HG03025 (cell line): ENCODE data around the gene ZC3H18.

Experiments
- ATAC-seq: cut with Tn5 transposase; IDR thresholded peaks from one replicate; pipeline ENCODE4 v1.9.1; 2021; ENCODE audit warnings: mild to moderate bottlenecking, moderate library complexity; ENCODE audit not compliant: unreplicated experiment, low FRiP score

Gene ZC3H18

GRCh38 chr16:88634994-88635670, 64.9 kb downstream of the ZC3H18 start:
- ATAC-seq = no peak

- ATAC-seq = no peak
These were observed 65.6 kb downstream of the ZC3H18 start for GRCh38 chr16:88635671-88636319.

- no peak for ATAC-seq
These were observed 66.5 kb downstream of the ZC3H18 start for GRCh38 chr16:88636488-88637265.

DNA sequence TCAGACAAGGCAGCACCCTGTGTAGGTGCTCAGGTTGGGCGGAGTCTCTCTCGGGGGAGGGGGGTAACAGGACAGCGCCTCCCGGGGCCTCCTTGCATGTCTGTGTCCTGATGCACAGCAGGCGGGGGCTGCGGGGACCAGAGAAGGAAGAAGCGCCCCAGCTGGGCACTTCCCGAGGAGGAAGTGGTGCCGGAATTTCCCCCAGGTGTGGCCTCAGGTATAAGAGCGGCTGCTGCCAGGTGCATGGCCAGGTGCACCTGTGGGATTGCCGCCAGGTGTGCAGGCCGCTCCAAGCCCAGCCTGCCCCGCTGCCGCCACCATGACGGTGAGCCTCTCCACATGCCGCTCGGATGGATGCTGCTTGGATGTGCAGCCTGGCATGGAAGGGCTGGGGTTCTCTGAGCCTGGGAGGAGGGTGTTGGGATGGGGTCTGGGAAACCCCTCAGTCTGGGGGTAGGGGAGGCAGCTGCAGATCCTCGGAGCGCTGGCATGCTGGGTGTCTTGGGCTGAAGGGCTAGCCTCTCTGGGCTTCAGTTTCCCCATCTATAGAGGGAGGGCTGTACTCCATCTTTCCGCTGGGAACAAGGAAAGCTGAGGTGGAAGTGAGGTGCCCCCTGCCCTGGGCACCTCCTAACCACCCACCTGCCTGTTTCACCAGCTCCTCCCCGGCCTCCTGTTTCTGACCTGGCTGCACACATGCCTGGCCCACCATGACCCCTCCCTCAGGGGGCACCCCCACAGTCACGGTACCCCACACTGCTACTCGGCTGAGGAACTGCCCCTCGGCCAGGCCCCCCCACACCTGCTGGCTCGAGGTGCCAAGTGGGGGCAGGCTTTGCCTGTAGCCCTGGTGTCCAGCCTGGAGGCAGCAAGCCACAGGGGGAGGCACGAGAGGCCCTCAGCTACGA, 68.4 kb downstream of the ZC3H18 start, which contains the start of gene IL17C:
TSS of gene IL17C (plus strand) at position 250 of the 908 bp plus-strand sequence. CDS start at position 320, 70 bp downstream.
- no peak for ATAC-seq

DNA sequence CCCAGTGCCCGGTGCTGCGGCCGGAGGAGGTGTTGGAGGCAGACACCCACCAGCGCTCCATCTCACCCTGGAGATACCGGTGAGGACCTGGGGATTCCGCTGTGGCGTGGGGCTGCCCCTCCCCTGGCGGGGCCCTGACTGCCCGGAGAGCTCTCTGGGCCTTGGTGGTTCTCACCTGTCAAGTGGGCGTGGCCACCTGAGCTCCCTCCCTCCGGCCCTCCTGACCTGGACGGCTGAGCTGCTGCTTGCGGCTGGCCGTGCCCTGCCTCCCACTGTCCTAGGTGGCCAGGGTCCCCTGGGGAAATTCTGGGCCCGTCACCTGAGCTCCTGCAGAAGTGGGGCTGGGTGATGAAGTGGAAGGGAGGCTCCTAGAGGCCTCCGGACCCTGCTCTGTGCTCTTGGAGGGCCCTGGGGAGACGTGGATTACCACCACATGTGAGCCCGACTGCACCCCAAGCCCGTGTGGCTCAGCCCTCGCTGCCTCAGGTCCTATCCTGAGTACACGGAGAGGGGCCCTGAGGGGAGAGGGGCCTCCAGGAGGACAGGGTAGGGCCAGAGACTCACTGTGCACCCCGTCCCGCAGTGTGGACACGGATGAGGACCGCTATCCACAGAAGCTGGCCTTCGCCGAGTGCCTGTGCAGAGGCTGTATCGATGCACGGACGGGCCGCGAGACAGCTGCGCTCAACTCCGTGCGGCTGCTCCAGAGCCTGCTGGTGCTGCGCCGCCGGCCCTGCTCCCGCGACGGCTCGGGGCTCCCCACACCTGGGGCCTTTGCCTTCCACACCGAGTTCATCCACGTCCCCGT, 69.2 kb downstream of the ZC3H18 start:
- no peak for ATAC-seq

DNA sequence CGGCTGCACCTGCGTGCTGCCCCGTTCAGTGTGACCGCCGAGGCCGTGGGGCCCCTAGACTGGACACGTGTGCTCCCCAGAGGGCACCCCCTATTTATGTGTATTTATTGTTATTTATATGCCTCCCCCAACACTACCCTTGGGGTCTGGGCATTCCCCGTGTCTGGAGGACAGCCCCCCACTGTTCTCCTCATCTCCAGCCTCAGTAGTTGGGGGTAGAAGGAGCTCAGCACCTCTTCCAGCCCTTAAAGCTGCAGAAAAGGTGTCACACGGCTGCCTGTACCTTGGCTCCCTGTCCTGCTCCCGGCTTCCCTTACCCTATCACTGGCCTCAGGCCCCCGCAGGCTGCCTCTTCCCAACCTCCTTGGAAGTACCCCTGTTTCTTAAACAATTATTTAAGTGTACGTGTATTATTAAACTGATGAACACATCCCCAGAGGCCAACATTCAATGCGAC, 69.9 kb downstream of the ZC3H18 start:
- no peak for ATAC-seq

DNA sequence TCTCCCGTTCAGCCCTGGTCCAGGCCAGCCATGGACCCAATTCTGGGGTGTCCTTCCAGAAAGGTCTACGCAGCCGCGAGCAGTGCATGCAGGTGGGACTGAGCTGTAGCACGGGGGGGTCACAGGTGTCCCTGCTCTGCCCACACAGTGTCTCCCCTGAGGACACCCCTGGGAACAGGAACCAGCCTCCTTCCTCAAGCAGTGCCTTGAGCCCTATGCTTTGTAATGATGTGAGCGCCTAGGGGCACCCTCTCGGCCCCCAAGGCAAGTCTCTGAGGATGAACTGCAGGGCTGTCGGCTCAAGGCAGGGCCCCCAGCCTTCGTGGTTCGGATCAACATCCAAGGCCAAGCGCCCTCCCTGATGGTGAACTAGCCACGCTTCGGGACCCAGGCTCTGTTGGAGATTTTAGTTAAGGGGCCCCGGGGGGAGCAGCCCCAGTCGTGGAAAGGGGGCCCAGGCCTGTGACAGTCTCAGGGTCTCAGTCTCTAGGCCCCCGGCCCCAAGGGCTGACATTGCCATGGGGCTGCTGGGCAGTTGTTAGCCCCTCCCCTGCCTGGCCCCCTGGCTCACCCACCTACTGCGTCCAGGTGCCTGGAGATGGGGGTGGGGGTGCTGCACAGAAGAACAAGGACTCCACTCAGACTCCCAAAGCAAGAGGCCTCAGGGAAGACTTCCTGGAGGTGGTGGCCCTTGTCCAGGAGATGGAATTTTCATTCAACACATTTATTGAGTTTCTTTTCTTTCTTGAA, 70.5 kb downstream of the ZC3H18 start:
- ATAC-seq = no peak

DNA sequence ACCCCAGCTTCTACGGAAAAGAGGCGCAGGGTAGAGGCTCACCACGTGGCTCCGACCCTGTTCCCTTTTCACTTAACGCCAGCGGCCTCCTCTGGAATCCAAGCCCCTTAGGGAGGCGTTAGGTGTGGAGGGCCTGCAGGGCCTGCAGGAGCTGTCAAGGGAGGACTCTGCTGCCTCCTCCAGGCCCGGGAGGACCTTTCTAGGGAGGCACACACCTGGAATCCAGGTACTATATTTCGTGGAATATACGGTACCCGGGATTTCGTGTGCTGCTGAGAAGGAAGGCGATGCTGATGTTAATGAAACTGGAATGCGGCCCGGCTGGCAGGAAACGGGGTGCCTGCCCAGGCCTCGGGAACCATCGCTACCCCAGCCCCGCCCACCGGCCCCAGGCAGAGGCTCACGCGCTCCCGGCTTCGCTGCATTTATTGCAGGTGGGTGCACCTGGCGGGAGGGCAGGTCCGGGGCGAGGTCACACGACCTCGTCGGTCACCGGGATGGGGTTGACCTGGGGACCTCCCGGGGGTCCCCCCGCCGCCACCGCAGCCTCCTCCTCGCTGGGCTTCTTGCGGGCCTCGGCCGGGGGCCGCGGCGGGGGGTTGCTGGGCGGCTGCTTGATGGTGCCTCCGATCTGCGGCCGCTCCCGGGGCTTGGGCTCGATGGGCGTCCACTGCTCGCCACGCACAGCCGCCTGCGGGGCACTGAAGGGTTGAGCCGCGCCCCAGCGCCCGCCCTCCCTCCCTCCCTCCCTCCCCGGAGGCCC, 72.9 kb downstream of the ZC3H18 start:
- ATAC-seq = no peak

DNA sequence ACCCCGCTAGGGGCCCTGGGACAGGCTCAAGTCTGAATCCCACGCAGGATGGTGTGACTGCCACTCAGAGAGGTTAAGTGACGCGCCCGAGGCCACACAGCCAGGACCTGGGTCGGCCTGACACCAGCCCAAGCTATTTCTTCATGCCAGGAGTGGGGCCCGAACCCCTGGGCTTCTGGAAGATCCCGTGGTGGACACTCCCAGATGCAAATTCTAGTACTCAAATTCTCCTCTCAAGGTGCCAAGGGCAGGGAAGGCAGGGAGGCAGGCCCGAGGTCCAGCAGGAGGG, 73.4 kb downstream of the ZC3H18 start:
- ATAC-seq = no peak

GRCh38 chr16:88645455-88645854, 75.3 kb downstream of the ZC3H18 start:
- no peak for ATAC-seq

GRCh38 chr16:88645941-88646340, 75.7 kb downstream of the ZC3H18 start:
- no peak for ATAC-seq

- no peak for ATAC-seq
These were observed 76.3 kb downstream of the ZC3H18 start for GRCh38 chr16:88646345-88647034.

- no peak for ATAC-seq
These were observed 77.2 kb downstream of the ZC3H18 start for GRCh38 chr16:88647178-88648070.

DNA sequence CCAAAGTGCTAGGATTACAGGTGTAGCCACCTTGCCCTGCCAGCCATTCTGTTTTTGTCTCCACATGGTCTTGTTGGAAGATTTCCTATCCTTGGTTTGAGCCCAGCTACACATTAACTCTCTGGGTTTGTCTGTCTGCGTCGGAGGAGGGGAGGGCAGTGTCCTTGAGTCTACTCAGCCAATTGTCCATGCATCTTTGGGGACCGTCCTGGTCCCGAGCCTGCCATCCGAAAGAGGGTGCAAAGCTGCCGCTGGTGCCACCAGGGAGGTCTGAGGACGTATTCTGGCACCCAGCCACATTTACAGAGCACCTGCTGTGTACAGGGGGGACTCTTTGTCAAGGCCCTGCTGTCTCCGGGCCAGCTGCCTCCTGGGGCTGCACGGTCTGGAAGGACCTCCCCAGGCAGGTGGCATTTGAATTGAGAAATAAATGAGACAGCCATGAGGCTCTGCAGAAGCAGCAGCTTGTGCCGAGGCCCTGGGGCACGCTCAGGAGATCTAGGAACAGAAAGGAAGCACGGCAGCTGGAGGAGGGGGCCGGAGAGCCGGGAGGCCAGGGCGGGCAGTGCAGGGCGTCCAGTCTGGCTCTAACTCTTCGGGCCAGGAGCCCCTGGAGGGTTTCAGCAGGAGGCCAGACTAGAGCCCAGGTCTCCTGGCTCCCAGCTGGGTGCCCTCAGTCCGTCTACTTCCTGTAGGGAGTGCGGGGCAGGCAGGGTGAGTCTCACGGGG, 79.2 kb downstream of the ZC3H18 start:
- no peak for ATAC-seq

GRCh38 chr16:88649924-88650748, 79.9 kb downstream of the ZC3H18 start:
- peak; percentile 18 for ATAC-seq
